Germinal center (tissue), 1 donor: ENCODE results near the gene GTF2E1.
A peak's percentile ranks its signal among the peaks of the same experiment; 100 is the strongest.

Source experiments
- DNase-seq: peaks from one replicate; pipeline ENCODE4 v3.0.0; 2012; ENCODE audit warnings: mixed read lengths, low spot score

The GTF2E1 gene

GRCh38 chr3:120800625-120801024, 58.1 kb downstream of the GTF2E1 start:
- DNase-seq, result no peak

GRCh38 chr3:120801484-120801883, 58.9 kb downstream of the GTF2E1 start:
- peak; percentile 6 for DNase-seq

- no peak for DNase-seq
Measured at GRCh38 chr3:120802916-120803315, 60.4 kb downstream of the GTF2E1 start.

- no peak for DNase-seq
Measured at GRCh38 chr3:120816728-120817127, 74.2 kb downstream of the GTF2E1 start.

GRCh38 chr3:120820748-120821147, 78.2 kb downstream of the GTF2E1 start:
- DNase-seq, result no peak

GRCh38 chr3:120821426-120821825, 78.9 kb downstream of the GTF2E1 start:
- no peak for DNase-seq

GRCh38 chr3:120823156-120823555, 80.6 kb downstream of the GTF2E1 start:
- DNase-seq, result no peak

- no peak for DNase-seq
Measured at GRCh38 chr3:120824613-120825012, 82.1 kb downstream of the GTF2E1 start.

- no peak for DNase-seq
Measured at GRCh38 chr3:120828796-120829195, 86.3 kb downstream of the GTF2E1 start.

- no peak for DNase-seq
Measured at GRCh38 chr3:120831066-120831465, 88.5 kb downstream of the GTF2E1 start.
